Embryonic facial prominence (tissue), 1 donor: ENCODE data around the gene TMEM54.

ENCODE experiments used
- DNase-seq: peaks from one replicate; pipeline ENCODE4 v3.0.0-alpha.2; 2016; ENCODE audit errors: extremely low spot score

Gene TMEM54, protein sequence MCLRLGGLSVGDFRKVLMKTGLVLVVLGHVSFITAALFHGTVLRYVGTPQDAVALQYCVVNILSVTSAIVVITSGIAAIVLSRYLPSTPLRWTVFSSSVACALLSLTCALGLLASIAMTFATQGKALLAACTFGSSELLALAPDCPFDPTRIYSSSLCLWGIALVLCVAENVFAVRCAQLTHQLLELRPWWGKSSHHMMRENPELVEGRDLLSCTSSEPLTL

DNA sequence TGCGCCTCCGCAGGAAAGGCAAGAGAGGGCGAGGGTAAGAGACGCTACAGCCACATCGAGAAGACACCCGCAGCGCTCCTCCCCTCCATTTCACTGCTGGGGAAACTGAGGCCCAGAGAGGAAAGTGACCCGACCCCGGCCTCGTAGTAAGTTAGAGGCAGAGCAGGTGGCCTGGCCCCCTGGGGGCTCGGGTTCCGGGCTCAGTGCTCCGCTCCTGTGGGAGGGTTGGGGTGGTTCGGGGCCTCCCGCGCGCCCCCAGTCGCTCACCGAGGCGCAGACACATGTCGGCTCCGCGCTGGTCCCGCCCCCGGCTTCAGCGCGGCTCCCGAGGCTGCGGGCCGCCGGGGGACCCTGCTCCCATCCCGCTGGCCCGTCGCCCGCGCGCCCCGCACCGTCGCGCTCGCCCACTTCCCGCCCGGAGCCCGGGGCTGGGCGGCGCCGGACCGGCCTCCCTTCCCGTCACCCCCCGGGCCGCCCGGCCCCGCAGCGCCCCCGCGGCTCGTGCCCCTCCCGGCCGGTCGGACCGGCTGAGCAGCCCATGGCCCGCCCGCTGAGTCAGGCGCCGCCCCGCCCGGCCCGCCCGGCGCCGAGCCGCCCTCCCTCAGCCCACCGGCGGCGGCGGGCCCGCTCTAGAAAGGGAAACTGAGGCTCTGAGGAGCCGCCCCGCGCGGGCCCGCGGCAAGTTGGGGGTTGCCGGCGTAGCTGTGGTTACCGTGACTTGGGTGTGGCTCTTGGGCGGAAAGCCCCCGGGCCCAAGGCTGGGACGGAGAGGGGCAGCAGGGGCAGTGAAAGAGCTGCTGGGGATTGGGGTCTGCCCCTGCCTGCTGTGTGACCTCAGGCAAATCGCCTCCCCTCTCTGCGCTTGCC is at the start of gene TMEM54:
Gene TMEM54 (minus strand): TSS at position 434 of the 867 bp plus-strand sequence. CDS start 151 bp downstream, at position 283.
- no peak for DNase-seq

DNA sequence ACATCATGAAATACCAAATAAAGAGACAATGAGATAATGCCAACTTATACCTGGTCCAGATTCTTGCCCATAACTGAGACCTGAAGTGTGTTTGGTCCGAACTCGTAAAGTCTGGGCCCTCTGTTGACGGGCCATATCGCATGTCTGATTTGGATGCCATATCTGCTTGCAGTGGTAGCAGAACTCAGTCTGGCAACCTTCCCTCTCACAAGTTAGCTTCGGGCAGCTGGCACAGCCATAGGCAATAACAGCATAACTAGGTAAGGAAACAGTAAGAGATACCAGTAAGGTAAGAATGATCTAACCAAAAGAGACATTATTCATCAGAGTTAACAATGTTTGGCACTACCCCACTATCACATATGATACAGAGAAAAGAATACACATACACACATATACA is 48.3 kb upstream of the TMEM54 start:
- no peak for DNase-seq

DNA sequence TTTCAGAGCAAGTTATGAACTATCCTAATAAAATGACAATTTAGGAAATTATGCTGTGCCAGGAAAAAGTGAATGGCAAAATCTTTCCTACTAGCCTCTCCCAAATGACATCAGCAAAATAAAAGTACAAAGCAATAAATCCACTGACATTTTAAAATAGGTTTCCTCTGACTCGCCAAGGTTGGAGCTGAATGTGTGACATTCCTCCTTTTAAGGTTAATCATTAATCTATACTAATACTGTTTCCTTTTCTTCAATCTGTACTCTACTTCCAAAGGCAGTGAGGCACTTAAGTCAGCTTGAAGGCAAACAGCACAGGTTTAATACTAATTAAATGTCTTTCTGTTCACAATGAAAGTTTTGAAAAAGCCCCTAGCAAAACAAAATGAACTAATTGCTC is 47.7 kb upstream of the TMEM54 start:
- DNase-seq: no peak

DNA sequence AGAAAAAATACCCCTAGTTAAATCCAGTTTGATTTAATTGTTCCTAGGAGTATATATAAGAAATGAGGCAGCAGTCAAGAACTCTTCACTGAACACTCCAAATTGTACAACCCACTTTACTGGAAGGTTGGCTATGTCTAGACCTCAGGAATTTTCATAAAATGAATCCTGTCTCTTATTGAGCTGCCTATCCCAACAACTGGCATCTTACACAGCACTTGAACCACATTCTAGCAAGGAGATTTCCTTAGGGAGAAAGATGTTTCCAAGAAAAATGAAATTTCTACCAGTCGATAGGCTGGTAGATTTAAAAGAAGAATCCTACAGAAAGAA is 47.2 kb upstream of the TMEM54 start:
- no peak for DNase-seq

DNA sequence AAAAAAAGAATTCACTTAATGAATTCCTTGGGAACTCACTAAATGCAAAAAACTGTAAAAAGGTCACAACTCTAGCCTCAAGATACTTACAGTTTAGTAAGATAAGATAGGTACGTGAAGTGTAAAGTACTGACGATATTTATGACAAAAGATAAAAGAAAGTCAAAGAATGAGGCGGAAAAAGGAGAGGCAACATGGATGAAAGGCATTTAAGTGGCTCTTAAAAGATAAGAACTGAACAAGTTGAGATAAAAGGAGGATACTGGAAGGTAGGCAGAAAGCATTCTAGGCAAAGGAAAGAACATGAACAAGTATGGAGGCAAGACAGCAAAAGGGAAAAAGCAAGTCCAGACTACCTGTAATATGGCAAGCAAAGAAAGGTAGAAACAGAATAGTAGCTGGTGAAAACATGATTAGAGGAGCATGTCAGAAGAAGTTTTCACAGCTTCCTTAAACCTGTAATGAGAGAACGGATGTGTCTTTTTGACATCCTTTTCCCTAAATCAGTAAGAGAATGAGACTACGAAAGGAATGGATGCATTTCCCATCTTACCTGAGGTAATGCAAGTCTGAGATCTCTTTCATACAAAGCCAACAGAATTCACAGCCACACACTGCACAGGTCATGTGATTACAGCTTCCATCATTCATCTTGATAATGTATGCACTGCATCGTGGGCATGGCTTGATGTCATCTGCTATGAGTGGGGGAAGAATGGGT is 46.6 kb upstream of the TMEM54 start:
- DNase-seq: no peak

DNA sequence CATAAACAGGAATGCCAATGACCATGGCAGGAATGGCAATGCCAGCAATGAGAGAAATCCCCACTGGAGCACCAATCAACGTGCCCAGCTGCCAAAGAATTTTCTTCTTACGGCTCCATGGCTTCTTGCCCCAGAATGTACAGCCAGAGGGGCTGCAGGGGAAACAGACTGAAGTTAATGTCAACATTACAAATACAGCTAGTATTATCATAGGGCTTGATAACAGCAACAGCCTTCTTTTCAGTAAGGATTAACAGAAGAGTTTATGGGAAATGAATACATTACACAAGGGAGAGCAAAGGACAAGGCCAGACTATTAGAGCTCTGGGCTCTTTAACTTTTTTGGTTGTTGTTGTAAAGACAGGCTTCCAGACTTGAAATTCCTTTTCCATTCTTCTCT is 45.2 kb upstream of the TMEM54 start:
- DNase-seq: no peak

DNA sequence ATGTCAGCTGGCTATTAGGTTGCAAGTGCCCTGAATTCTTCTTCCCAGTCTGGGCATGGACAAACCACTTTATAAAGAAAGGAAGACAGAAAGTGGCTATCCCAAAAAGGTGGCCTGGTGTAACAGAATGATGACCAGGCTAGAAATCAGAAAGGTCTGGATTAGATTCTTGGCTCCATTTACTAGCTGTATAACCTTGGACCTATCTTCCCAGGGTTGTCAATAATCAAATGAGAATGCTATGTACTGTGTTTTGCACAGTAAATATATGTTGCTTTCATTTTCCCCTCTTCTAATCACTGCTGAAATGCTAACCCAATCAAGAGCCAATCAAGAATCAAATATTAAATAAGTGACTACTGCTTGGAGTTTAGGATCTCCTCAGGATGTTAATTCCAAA is 43.0 kb upstream of the TMEM54 start:
- DNase-seq: no peak

DNA sequence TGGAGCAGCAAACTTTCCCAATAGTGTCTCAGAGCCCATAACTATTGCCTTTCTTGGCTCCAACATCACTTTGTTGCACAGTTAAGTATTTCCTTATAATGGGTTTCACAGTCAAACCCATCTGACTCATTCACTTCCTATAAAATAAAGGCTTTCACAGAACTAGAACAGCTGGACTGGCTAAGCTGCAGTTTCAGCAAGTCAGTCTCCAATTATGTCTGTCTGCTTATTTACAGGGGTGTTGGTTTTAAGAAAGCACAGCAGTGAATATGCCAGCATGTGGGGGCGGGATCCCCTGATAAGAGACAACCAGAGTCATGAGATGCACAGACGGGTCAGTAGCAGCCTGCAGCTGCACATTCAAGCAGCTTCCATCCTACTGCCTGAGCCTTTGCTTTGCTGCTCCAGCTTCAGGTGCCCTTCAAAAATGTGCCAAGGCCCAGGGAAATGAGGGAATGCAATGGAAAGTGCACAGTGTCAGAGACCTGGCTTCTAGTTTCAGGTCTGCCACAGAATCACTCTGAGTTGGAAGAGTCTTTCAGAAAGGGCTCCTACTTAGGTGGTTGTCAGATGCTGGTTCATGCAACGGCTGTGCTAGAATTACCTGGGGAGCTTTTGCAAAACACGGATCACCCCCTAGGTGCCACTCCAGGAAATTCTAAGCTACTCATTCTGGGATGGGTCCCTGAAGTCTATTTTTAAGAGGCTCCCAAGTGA is 38.6 kb upstream of the TMEM54 start:
- no peak for DNase-seq

DNA sequence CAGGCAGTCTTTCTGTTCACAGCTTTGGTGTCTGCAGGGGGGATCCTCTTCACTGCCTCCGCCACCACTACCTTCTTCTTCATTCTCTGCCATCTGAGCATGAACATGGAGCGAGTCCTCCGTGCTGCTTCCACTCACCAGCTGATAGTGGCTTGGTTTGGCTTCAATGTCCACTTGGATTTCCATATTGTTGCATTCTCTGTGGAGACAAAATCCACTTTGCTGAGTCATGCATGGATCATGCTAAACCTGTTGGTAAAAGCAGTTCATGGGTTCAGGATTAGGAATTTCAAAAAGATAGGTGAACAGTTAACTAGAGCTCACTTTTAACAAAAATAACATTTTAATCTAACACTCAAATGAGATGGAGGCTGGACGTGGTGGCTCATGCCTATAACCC is 35.9 kb upstream of the TMEM54 start:
- no peak for DNase-seq

DNA sequence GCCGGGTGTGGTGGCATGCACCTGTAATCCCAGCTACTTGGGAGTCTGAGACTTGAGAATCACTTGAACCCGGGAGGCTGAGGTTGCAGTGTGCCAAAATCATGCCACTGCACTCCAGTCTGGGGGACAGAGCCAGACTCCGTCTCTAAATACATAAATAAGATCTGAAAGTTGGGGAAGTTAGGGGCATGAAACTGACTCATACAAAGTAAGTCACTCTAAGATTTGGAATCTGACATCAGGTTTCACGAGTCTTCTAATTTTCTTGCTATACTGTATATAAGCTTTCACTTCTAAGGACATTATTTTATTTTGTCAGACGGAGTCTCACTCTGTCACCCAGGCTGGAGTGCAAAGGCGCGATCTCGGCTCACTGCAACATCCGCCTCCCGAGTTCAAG is 33.3 kb upstream of the TMEM54 start:
- DNase-seq: no peak

DNA sequence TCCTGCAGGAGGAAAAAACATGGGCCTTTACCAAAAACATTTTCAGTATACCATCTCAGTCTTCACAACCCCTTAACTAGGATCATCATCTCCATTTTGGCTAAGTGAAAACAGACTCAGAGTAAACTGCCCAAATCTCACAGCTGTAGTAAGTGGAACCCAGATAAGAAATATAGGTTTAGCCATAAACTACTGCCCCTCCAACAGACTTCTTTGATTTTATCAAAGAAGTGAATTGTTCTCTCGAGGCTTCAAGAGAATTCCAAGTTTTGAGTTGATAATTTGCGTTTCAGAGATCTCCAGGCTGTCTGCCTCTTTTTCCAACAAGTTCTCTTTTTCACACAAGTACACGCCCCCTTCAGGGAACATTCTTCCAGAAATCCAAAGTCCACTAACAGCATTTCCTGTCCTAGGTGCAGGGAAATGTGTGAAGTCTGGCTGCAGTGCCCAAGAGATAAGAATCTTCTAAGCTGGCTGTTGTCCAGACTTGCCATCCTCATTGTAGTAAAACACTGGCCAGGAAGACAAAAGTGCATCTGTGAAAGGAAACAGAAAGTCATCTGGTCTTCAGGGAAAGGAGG is 32.6 kb upstream of the TMEM54 start:
- no peak for DNase-seq

DNA sequence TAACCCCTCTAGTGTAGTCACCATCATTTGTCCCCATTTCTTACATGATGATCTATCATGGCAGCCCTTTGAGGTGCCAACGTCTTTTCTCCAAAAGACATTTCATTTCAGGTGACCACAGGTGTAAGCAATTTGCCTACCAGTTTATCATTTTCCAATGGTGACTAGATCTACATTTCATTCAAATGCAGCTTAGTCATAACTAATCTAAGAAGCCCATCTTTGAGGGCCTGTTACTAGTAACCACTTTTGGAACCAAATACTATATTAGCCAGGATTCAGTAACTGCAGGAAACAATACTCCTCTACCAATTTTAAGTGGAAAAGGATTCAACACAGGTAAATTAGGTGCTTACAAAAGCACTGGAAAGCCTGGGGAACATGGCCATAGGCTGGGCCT is 30.6 kb upstream of the TMEM54 start:
- no peak for DNase-seq

DNA sequence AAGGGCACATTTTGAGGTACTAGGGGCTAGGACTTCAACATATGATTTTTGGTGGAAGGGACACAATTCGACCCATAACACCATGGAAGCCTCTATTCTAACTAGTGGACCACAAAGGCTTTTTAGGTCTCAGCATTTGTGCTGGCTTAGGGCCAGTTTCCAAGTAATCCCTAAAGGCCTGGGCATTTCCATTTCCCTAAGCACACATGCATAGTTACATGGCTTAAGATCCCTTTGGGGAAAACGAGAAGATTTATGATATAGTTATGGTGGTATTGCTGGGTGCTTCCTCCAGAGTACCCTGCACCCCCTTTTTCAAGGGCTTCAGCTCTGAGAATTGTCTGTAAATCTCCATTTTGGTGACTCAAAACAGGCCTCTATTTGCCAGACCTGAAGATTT is 28.2 kb upstream of the TMEM54 start:
- DNase-seq: no peak

DNA sequence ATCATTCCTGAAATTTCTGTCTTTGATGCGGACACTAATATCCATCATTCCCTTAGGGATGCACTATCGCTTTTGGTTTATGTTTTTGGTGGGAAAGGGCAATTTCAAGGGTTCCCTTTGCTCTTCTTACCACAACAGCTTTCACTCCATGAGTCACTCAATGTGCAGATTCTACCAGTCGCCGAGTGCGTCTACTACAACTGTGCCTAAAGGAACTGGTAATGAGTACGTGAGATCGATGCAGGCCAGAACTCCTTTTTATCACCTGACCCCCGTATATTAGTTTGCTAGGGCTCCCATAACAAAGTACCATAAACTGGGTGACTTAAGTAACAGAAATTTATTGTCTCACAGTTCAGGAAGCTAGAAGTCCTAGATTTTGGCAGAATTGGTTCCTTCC is 27.5 kb upstream of the TMEM54 start:
- no peak for DNase-seq

DNA sequence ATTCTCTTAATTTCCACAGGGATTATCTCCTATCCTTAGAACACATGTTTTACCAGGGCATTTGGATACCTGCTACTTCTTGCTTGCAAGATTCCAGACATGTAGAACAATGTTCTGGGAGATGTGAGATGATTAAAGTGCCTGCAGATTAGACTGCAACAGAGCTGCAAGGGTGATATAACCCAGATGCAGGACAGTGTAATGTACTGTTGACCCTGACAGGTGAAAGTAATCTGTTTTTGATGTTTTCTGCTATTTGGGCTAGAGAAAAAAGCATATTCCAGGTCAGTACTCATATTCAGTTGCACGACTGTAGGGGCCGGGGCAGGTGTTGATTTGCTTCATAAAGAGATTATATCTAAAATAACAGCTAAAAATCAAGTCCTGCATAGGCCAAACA is 27.1 kb upstream of the TMEM54 start:
- no peak for DNase-seq

DNA sequence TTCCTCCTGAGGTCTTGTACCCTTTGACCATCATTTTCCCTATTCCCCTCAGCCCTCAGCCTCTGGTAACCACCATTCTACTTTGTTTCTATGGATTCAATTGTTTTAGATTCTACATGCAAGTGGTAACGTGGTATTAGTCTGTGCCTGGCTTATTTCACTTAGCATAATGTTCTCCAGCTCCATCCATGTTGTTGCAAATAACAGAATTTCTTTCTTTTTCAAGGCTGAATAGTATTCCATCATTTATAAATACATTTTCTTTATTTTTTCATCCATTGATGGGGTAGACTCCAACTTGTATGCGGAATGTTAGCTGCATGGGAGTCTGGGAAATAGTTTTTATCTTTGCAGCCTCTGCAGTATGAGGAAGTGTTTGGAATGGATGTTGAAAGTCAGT is 26.3 kb upstream of the TMEM54 start:
- DNase-seq: no peak

DNA sequence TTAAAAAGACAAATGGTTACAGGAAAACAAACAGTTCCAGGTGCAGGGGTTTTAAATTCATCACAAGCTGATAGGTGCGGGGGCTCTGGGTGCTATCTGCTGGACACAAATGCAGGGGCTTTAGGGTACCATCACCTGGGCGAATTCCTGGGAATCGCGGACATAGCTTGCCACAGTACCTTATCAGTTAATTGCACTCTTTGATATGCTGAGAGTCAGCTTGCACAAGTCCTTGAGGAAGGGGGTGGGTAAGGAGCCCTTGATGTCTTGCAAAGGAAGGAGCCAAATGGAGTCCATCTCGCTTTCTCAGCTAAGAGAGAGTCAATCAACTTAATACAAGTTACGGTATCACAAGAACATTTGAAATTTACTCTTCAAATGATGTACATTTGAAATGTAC is 25.4 kb upstream of the TMEM54 start:
- DNase-seq: no peak

DNA sequence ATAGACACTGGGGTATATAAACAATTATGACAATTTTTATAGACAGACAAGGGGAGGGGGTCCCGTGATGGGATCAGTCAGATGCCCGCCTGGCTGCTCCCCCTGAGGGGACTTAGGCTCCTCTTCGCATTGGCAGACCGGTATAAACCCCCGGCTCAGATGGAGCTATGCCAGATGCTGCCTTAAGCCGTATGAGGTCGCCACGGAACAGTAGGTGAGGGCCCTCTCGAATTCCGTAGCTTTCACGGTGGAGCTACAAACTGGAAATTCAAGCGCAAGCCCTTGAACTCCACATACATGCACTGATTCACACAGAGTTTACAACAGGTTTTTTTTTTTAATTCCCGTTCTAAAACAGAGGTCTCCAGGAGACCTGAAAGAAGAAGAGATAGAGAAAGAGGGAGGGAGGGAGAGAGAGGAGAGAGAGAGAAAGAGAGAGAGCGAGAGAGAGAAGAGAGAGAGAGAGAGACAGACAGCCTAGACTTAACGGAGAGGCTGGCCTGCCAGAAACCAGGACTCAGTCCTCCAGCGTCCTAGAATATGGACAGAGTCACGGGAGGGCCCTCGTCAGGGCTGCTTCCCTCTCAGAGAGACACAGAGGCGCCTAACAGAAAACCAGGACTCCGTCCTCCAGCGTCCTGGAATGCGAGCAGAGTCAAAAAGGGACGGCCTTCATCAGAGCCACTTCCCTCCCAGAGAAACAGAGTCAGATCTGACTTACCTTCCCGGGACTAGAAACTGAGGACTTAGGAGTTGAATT is 24.4 kb upstream of the TMEM54 start:
- no peak for DNase-seq

DNA sequence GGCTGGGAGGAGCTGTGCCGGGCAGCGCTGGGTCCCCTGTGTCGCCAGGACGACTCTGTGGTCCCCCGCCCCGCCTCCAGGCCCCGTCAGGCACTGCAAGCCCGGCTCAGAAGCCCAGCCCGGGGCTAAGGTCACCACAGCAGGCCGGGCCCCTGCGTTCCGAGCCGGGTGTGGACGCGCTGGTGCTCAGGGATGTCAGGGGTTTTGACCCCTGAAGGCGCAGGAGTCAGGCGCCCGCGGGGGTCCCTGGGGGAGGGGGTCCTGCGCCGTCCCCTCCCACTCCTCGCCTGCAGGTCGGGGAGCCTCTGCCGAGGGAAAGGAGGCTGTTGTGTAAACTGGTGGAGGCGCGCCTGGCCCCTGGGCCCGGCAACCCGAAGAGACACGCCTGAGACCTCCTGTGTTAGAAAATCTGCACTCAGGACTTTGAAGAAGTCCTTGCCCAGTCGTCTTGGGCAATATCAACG is 23.7 kb upstream of the TMEM54 start:
- DNase-seq: no peak

DNA sequence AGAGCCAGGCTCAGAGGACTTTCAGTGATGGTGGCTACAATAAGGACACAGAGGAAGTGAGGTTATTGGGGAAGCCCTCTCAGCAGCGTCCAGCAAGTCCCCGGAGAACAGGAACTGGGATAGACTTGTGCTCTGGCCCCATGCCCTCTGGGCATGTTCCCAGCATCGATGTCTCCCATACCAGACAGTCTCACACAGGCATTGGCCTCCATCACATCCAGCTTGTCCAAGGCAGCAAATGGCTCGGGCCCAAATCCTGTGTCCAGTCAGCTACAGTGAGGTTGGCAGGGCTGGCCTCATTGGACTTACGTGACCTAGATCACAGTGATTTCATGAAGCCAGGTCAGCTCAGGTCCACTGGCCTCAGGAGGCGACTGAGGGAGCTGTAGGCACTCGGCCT is 19.6 kb upstream of the TMEM54 start:
- no peak for DNase-seq
